ENCODE data around the gene CDH15. TPM values are rescaled to one million over a fixed set of nuclear protein-coding genes. Genes with fewer than 3 reads are reported as not detected.

CDH15 gene
- total and polyA plus RNA-seq, 4 donors, result 0.09 to 2.1 (median 1.3) TPM

DNA sequence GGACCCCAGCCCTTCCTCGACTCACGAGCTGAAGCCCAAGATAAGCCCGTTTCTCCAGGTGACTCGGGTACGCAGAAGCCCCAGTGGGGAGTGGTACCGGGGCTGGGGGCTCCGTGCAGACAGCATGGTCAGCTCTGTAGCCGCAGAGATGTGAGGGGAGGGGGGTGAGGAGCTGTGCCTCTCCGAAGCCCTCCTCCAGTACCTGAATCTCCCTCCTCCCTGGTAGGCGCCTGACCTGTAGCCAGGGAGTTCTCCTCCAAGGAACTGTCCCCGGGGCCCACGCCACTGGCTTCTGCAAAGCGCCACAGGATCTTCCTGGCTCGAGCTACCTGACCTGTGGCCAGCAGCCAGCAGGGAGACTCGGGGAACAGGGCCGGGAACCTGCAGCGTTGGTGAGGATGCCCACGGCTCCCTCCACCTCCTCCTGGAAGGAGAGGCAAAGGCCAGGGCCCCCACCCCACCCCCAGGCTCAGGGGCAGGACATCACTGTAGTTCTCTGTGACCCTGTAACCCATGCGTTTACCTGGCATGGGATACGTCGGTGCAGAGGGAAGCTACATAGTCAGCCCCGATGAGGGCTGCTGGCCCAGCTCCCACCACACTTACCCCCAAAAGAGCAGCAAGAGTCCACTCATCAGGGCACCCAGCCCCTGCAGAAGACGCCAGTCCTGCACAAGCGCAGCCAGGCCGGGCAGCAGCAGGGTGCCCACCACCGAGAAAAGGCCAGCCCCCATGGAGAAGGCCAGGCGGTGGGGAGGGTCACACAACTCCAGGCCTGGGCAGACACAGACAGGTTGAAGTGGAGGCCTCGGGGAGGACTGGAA lies 27.1 kb downstream of the CDH15 start:
- ATAC-seq (ENCODE audit: insufficient read depth, low FRiP score), result no peak
- TF ChIP-seq, protein P1, sequence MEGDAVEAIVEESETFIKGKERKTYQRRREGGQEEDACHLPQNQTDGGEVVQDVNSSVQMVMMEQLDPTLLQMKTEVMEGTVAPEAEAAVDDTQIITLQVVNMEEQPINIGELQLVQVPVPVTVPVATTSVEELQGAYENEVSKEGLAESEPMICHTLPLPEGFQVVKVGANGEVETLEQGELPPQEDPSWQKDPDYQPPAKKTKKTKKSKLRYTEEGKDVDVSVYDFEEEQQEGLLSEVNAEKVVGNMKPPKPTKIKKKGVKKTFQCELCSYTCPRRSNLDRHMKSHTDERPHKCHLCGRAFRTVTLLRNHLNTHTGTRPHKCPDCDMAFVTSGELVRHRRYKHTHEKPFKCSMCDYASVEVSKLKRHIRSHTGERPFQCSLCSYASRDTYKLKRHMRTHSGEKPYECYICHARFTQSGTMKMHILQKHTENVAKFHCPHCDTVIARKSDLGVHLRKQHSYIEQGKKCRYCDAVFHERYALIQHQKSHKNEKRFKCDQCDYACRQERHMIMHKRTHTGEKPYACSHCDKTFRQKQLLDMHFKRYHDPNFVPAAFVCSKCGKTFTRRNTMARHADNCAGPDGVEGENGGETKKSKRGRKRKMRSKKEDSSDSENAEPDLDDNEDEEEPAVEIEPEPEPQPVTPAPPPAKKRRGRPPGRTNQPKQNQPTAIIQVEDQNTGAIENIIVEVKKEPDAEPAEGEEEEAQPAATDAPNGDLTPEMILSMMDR (IDR thresholded peaks at IDR 0.05; ENCODE audit: control extremely low read depth, extremely low read depth), result no peak
- no peak for DNase-seq

DNA sequence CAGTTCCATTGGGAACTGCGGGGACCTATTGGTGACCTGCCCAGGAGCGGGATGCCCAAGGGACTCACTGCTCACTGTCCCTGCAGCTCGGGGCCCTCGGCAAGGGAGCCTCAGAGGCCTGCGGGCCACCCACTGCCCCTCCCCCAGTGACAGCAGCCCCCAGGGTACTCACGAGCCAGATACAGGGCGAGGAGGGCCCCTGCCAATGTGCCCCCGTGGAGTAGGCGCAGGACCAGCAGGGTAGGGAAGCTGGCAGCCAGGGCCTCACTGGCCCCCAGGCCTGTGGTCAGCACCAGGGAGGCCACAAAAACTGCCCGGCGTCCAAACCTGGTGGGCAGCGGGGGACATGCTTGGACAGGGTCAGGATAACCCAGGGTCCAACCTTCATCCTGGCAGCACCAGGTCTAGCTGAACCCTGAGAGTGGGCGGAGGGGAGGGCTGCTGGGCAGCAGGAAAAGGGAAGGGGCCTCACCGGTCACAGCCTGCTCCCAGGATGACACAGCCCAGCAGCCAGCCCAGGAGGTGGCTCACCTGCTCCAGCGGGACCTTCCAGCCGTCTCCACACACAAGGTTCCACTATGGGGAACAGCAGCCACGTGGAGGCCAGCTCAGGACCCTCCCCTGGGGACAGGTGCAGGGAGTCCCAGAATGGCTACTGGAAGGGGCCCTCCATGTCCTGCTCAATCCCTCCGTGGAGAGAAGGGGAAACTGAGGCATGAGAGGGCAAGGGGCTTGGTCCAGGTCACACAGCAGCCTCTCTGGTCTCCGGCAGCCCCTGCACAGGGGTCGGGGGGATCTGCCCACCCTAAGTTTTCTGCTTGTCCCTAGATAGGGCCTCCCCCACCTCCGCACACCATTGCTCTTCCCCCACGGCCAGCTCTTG lies 27.9 kb downstream of the CDH15 start:
- Histone ChIP-seq H3K36me3 (ENCODE audit: control insufficient read depth in 4 of 4, insufficient read depth in 4 of 4, low read length in 4 of 4) (peaks cover 0 to 1% (median 0%) of the 10 kb centered on the region in 4 donors), H3K9ac (ENCODE audit: insufficient read depth in 1 of 2, low read length in 2 of 2) (no peak overlapping the region), H3K27ac (ENCODE audit: low read depth in 1 of 2, low read length in 1 of 2) (peak overlapping the region in 1 of 2 donors; percentile 85), H3K4me3 (no peak overlapping the region), H3K9me3 (ENCODE audit: control insufficient read depth in 4 of 4, insufficient read depth in 3 of 4, low read length in 3 of 4) (peaks cover 0 to 2% (median 0%) of the 10 kb centered on the region in 4 donors), H3K4me1 (ENCODE audit: control insufficient read depth in 5 of 5, insufficient read depth in 5 of 5, low read length in 5 of 5) (peaks cover 0 to 6% (median 0%) of the 10 kb centered on the region in 5 donors), H3K27me3 (ENCODE audit: control insufficient read depth in 3 of 3, insufficient read depth in 3 of 3, low read length in 2 of 3) (peaks cover 6 to 34% (median 33%) of the 10 kb centered on the region in 3 donors)
- no peak for ATAC-seq (ENCODE audit: insufficient read depth, low FRiP score)
- TF ChIP-seq, protein P1 (IDR thresholded peaks at IDR 0.05; ENCODE audit: control extremely low read depth, extremely low read depth), result no peak
- DNase-seq, result no peak
- whole genome bisulfite sequencing, 2 donors, result 76 to 78% methylated on average over 21 to 22 of the region's 22 CpGs

More for the DNA sequence above, 27.1 kb downstream of the CDH15 start:
- H3K36me3 ChIP-seq (ENCODE audit: control insufficient read depth in 4 of 4, insufficient read depth in 4 of 4, low read length in 4 of 4), result peaks cover 0 to 1% (median 0%) of the 10 kb centered on the region in 4 donors
- H3K4me3 ChIP-seq, result no peak overlapping the region
- no peak overlapping the region for H3K9ac ChIP-seq (ENCODE audit: insufficient read depth in 1 of 2, low read length in 2 of 2)
- H3K27me3 ChIP-seq (ENCODE audit: control insufficient read depth in 3 of 3, insufficient read depth in 3 of 3, low read length in 2 of 3), result peaks cover 6 to 28% (median 25%) of the 10 kb centered on the region in 3 donors
- no peak overlapping the region for H3K27ac ChIP-seq (ENCODE audit: low read depth in 1 of 2, low read length in 1 of 2)
- H3K4me1 ChIP-seq (ENCODE audit: control insufficient read depth in 5 of 5, insufficient read depth in 5 of 5, low read length in 5 of 5), result peaks cover 0 to 6% (median 0%) of the 10 kb centered on the region in 5 donors
- 88 to 91% methylated on average over 27 to 28 of the region's 28 CpGs for WGBS, 2 donors
- H3K9me3 ChIP-seq (ENCODE audit: control insufficient read depth in 4 of 4, insufficient read depth in 3 of 4, low read length in 3 of 4), result peaks cover 0 to 2% (median 0%) of the 10 kb centered on the region in 4 donors

DNA sequence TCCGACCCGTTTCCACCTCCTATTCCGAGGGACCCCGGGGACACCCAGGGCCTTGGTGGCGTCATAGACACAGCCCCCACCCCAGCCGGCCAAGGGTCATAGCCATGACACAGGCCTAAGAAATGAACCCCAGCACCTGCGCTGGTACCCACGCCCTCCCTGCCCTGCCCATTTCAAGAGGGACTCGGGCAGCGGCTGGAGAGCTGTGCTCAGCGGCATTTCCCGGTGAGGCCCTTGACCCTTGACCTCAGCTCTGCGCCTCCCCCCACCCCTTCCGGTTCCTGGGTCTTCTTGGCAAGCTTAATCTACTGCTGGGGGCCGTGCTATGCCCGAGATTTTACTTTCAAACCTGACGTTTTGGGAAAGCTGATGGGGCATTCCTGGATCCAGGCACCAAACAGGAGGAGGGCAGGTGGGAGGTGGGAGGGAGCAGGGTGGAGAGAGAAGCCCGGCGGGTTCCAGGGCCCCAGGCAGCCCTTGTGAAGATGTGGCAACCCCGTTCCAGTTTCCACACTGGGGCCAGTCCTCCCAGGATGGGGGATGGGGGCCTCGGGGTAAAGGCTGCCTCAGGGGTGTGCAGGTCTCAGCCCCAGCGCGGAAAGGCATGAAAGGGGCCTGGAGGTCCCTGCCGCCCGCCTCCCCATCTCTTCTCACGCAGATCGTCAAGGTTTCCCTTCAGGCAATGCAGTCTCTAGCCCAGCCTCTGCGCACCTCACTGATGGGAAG lies 28.7 kb downstream of the CDH15 start, which contains the start of gene SLC22A31:
Gene SLC22A31 (minus strand): TSS at position 414 of the 726 bp plus-strand sequence. CDS start 36 bp downstream, at position 378.
- 17 to 27% methylated on average over 26 to 28 of the region's 28 CpGs for WGBS, 2 donors
- Histone ChIP-seq H3K4me1 (ENCODE audit: control insufficient read depth in 5 of 5, insufficient read depth in 5 of 5, low read length in 5 of 5) (peaks cover 0 to 6% (median 0%) of the 10 kb centered on the region in 5 donors), H3K36me3 (ENCODE audit: control insufficient read depth in 4 of 4, insufficient read depth in 4 of 4, low read length in 4 of 4) (peaks cover 0 to 1% (median 0%) of the 10 kb centered on the region in 4 donors), H3K9me3 (ENCODE audit: control insufficient read depth in 4 of 4, insufficient read depth in 3 of 4, low read length in 3 of 4) (peaks cover 0 to 2% (median 0%) of the 10 kb centered on the region in 4 donors), H3K4me3 (peak within 1 kb of the TSS; percentile 55), H3K9ac (ENCODE audit: insufficient read depth in 1 of 2, low read length in 2 of 2) (no peak within 1 kb of the TSS), H3K27ac (ENCODE audit: low read depth in 1 of 2, low read length in 1 of 2) (peak within 1 kb of the TSS in 1 of 2 donors; percentile 85), H3K27me3 (ENCODE audit: control insufficient read depth in 3 of 3, insufficient read depth in 3 of 3, low read length in 2 of 3) (peaks cover 6 to 35% (median 34%) of the 10 kb centered on the region in 3 donors)
- ATAC-seq (ENCODE audit: insufficient read depth, low FRiP score) (peak; percentile 48), DNase-seq (no peak)
- TF ChIP-seq, protein P1 (IDR thresholded peaks at IDR 0.05; ENCODE audit: control extremely low read depth, extremely low read depth), result no peak
